NT2/D1 (cell line): ENCODE results near the gene PBLD.

ENCODE experiments used
- DNase-seq: peaks from one replicate; pipeline ENCODE4 v3.0.0-alpha.2; 2011; ENCODE audit warnings: low read depth, low spot score
- H3K27me3 ChIP-seq: 2 replicates; pipeline ENCODE4 v1.6.0; 2011; ENCODE audit warnings: mild to moderate bottlenecking; ENCODE audit not compliant: insufficient read length, insufficient read depth
- H3K36me3 ChIP-seq: 2 replicates; pipeline ENCODE4 v1.6.1; 2011; ENCODE audit warnings: mild to moderate bottlenecking, low read length, mixed read lengths; ENCODE audit not compliant: insufficient read depth, insufficient read length
- H3K4me1 ChIP-seq: 2 replicates; pipeline ENCODE4 v1.5.1; 2011; ENCODE audit not compliant: insufficient read depth, insufficient read length
- H3K4me3 ChIP-seq: 2 replicates; pipeline ENCODE4 v1.5.1; 2011; ENCODE audit warnings: low read depth; ENCODE audit not compliant: insufficient read length
- H3K9ac ChIP-seq: 2 replicates; pipeline ENCODE4 v1.6.0; 2011; ENCODE audit warnings: low read depth; ENCODE audit not compliant: insufficient read length
- H3K9me3 ChIP-seq: 2 replicates; pipeline ENCODE4 v1.5.1; 2011; ENCODE audit warnings: mild to moderate bottlenecking, low read length; ENCODE audit not compliant: insufficient read depth
- SUZ12 ChIP-seq: IDR thresholded peaks from 2 replicates; pipeline ENCODE4 v1.6.1; 2011; ENCODE audit not compliant: insufficient read length, insufficient read depth; ENCODE audit errors: extremely low read depth
- YY1 ChIP-seq: IDR thresholded peaks from 2 replicates; pipeline ENCODE4 v1.6.1; 2011; ENCODE audit not compliant: insufficient read length, insufficient read depth
- ZNF274 ChIP-seq: IDR thresholded peaks from 2 replicates; pipeline ENCODE4 v1.6.1; 2011; ENCODE audit warnings: mild to moderate bottlenecking, low read depth, low read length

The PBLD gene

DNA sequence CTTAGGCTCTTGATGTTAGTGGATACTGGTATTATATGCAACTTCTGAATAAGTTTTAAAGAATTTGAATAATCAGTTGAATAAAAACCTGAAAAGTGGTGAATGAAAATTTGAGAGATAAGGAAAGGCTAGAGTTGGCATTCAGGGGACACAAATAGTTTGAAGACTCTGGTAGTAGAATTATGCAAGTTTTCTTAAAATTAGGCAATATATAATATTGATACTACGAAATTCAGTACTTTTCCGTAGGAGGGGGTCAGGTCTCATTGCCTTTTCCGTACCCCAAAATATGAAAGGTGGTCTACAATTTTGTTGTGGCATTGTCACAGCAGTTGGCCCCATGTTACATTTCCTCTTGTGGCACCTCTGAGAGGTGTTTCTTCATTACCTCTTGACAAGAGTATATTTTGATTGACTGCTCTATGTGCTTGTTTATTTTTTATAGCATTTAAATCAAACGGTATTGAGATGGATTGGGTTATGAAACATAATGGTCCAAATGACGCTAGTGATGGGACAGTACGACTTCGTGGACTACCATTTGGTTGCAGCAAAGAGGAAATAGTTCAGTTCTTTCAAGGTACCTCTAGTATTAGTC is 4.1 kb upstream of the PBLD start:
- TF ChIP-seq ZNF274 = no peak
- TF ChIP-seq YY1 = no peak
- TF ChIP-seq SUZ12 = no peak
- Histone ChIP-seq H3K4me1 (no peaks in the 10 kb centered on the region), H3K27me3 (no peaks in the 10 kb centered on the region), H3K9me3 (no peaks in the 10 kb centered on the region), H3K36me3 (peaks cover 81% of the 10 kb centered on the region), H3K9ac (no peak overlapping the region), H3K4me3 (no peak overlapping the region)
- DNase-seq = no peak

DNA sequence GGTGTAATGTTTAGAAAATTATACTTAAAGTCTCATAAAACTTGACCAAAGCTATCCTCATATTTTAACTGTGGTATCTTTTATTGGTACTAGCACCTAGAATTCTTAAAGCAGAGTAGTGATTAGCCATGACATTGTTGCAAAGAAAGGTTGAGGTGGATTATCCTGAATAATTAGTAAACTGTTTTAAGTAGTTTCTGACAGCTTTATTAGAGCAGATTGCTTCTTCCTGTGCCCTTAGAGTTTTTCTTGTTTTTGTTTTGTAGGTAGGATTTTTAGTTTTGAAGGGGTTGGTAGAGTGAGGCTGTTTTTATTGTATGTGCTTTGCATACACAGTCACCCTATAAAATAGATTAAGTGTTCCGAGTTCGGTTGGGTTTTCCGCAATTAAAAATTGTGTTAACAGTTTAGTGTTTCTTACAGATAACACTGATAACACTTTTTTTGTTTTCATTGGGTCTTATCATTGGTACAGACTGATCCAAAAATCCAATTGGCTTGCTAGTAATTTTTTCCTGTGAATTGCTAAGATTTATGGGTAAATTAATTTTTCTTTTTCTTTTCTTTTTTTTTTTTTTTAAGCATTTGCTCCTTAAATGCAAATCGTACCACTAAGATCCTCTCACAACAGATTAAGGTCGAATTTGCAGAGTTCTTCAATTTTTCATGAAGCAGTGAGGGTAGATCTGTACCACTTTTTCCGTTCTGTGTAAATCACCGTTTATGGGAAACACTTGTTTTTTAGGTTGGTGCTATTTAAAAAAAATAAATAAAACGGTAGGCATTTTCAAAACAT is 2.1 kb upstream of the PBLD start:
- H3K9ac ChIP-seq = peak overlapping the region; percentile 26
- no peaks in the 10 kb centered on the region for H3K4me1 ChIP-seq
- TF ChIP-seq SUZ12 (no peak), ZNF274 (no peak), YY1 (no peak)
- DNase-seq = no peak
- no peaks in the 10 kb centered on the region for H3K27me3 ChIP-seq
- H3K4me3 ChIP-seq = peak overlapping the region; percentile 88
- H3K9me3 ChIP-seq = no peaks in the 10 kb centered on the region
- H3K36me3 ChIP-seq = peaks cover 61% of the 10 kb centered on the region

DNA sequence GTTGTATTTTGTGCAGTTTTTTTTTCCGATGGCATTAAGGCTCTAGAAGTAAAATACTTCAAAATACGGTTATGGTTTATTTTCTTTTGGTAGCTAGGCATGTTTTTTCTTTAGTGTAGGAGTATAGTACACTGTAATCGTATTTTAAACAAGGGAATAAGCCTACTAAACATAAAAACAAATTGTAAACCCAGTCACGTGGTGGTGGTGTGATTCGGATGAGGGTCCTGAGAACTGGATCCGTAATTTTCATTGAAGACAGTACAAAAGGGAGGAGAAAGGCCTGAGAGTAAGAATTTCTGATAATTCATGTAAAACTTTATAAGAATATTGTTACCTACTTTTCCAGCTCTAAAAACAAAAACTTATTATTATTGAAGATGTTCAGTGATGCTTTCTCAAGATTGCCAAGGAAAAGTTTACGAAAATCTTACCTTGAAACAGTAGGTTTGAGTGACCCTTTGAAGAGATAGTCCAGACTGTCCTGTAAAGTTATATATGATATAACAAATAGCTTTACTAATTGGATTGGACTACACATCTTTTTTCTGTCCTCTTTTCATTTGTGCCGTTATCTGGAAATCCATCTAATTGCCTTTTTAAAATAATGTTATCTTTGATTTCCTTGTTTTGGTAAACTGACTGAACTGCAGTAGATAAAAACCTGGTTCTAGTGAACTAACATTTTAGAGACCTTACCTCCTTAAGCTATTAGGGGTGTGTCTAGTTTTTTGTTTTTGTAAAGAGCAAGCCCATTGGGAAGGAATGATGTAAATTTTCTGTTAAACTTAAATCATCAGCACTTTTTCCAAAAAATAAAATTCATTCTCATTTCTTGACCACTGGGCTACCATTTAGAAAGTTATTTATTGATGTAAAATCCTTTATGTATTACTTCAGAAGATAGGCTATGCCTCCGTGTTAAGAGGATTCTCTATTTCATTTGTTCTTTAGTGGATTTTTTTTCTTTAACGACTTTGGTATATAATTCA is 1.0 kb upstream of the PBLD start:
- Histone ChIP-seq H3K4me3 (peak overlapping the region; percentile 88), H3K27me3 (no peaks in the 10 kb centered on the region), H3K9me3 (no peaks in the 10 kb centered on the region), H3K36me3 (peaks cover 50% of the 10 kb centered on the region), H3K4me1 (no peaks in the 10 kb centered on the region), H3K9ac (peak overlapping the region; percentile 93)
- no peak for TF ChIP-seq YY1
- TF ChIP-seq ZNF274 = no peak
- TF ChIP-seq SUZ12 = no peak
- DNase-seq = no peak

DNA sequence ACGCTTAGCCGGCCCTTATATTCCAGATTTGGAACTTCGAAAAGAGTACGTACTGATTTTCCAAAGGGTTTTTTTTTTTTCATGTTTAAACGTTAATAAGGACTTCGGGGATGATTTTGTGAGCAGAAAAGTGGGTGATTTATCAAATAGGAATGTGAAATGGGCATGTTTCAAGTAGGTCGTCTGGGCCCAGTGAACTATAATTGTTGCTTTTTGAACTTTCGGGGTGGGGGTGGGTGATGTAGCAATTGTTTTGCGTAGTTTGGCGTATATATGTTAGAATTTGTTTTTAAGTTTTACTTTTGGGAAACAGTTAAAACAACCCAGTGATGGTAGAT is 299 bp upstream of the PBLD start:
- TF ChIP-seq ZNF274 (no peak), YY1 (no peak), SUZ12 (no peak)
- Histone ChIP-seq H3K4me3 (peak overlapping the region; percentile 88), H3K9ac (peak overlapping the region; percentile 93), H3K36me3 (peaks cover 43% of the 10 kb centered on the region), H3K4me1 (no peaks in the 10 kb centered on the region), H3K27me3 (no peaks in the 10 kb centered on the region), H3K9me3 (no peaks in the 10 kb centered on the region)
- DNase-seq = no peak

DNA sequence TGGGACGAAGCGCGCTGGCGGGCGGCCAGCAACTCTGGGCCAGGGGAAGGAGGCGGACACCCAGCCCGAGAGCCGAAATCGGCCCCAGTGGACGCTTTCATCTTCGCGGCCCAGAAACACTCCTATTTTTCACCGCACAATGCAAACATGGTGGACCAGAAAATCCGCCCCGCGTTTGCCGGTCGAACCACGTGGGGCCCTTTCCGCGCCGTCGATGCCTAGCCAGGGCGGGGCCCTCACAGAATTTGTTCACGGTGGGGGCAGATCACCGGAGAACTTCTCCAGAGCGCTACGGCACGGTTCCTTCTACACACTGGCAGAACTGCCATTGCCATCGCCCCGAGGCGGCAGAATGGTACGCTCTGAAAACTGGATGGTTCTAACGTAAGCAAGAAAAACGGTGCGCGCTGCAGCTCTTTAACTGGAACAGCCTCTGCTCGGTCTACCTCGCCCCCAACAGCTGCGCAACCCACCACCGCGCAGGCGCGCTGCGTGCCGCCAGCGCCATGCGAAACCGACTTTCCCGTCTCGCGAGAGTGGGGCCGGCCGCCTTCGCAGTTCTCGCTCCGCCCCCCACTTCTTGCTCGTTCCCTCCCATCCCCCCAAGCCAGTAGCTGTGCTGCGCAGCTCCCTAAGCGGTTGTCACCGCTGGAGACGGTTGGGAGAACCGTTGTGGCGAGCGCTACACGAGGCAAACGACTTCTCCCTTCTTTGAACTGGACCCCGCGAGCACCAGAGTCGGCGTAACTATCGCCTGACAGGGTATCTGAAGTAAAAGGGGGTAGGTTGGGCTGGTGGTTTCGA is 1.1 kb downstream of the PBLD start, which contains the start of gene HNRNPH3:
HNRNPH3 (plus strand) TSS at position 610 of the 804 bp plus-strand sequence. CDS start 5,158 bp downstream, outside the sequence.
- H3K4me1 ChIP-seq = no peaks in the 10 kb centered on the region
- peak; percentile 91 for DNase-seq
- H3K9me3 ChIP-seq = no peaks in the 10 kb centered on the region
- H3K9ac ChIP-seq = peak within 1 kb of the TSS; percentile 93
- peaks cover 30% of the 10 kb centered on the region for H3K36me3 ChIP-seq
- H3K27me3 ChIP-seq = no peaks in the 10 kb centered on the region
- TF ChIP-seq YY1 (peak; percentile 14), SUZ12 (no peak)
- H3K4me3 ChIP-seq = peak within 1 kb of the TSS; percentile 88

DNA sequence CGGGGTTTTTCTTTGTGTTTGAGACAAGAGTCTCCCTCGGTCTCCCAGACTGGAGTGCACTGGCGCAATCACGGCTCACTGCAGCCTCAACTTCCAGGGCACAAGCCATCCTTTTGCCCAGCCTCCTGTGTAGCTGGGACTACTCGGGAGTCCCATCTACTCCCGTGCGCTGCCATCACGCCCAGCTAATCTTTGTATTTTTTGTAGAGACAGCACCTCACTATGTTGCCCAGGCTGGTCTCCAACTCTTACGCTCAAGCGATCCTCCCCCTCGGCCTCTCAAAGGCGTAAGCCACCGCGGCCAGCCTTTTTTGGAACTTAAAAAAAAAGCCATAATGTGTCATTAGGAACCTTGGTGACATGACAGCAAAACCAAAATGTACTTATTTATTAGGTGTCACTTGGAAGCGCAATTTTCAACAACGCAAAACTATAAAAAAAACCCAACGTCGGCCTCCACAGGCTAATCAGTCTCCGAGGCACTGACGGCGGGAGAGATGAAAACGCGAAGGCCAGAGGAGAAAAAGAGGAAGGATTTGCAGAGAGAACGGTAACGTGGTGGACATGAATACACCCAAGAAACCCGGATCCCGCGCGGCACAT is 1.8 kb downstream of the PBLD start:
- DNase-seq = no peak
- no peaks in the 10 kb centered on the region for H3K27me3 ChIP-seq
- peak overlapping the region; percentile 93 for H3K9ac ChIP-seq
- no peaks in the 10 kb centered on the region for H3K4me1 ChIP-seq
- no peaks in the 10 kb centered on the region for H3K9me3 ChIP-seq
- TF ChIP-seq SUZ12 (no peak), YY1 (no peak), ZNF274 (no peak)
- peaks cover 23% of the 10 kb centered on the region for H3K36me3 ChIP-seq
- H3K4me3 ChIP-seq = peak overlapping the region; percentile 88
